IMR-90 (cell line): ENCODE results near the gene POLA2. TPM values are rescaled to one million over a fixed set of nuclear protein-coding genes. Genes with fewer than 3 reads are reported as not detected.
A peak's percentile ranks its signal among the peaks of the same experiment; 100 is the strongest.

ENCODE experiments used
- ATAC-seq: fragments of 200-7000 bp; cut with Tn5 transposase; 2 replicates; pipeline ENCODE4 v1.9.1; 2020; ENCODE audit warnings: low read depth, mild to moderate bottlenecking, moderate library complexity
- BruUV-seq: library from RNA; stranded (reverse); fragments of 400-500 nt; replicated peaks from 2 replicates; lab custom pipeline; 2021; lab: Mats Ljungman, UMichigan
- CTCF ChIA-PET: fragments of 300-600 bp; formaldehyde crosslinking; extraction: SDS; loops from one replicate; lab custom pipeline; 2021; ENCODE audit warnings: antibody characterized with exemption; lab: Yijun Ruan, JAX
- POLR2A ChIA-PET: fragments of 300-600 bp; sonication (Branson Sonifier 250); formaldehyde crosslinking; loops from one replicate; lab custom pipeline; 2022; ENCODE audit warnings: antibody characterized with exemption; ENCODE audit not compliant: unreplicated experiment; lab: Charles Lee
- DNase-seq: peaks from one replicate; pipeline ENCODE4 v3.0.0; 2013
- H2AFZ ChIP-seq: replicated peaks from 2 replicates; pipeline ENCODE3; 2013; ENCODE audit warnings: low read length, mild to moderate bottlenecking; ENCODE audit not compliant: poor library complexity
- H2AK5ac ChIP-seq: 2 replicates; pipeline ENCODE4 v1.6.1; 2013; ENCODE audit warnings: low read depth, low read length, inconsistent platforms
- H2AK9ac ChIP-seq: replicated peaks from 2 replicates; pipeline ENCODE3; 2013; ENCODE audit warnings: mild to moderate bottlenecking, low read depth, low read length, moderate library complexity; ENCODE audit not compliant: poor library complexity
- H2BK120ac ChIP-seq: 2 replicates; pipeline ENCODE4 v1.6.1; 2013; ENCODE audit warnings: low read depth, low read length, inconsistent platforms
- H2BK15ac ChIP-seq: 3 replicates; pipeline ENCODE4 v1.6.1; 2013; ENCODE audit warnings: low read depth, low read length, inconsistent platforms
- H2BK20ac ChIP-seq: 2 replicates; pipeline ENCODE4 v1.6.1; 2013; ENCODE audit warnings: low read depth, mild to moderate bottlenecking, inconsistent platforms, low read length, moderate library complexity
- H2BK5ac ChIP-seq: 2 replicates; pipeline ENCODE4 v1.6.1; 2013; ENCODE audit warnings: mild to moderate bottlenecking, low read depth, low read length, inconsistent platforms; ENCODE audit not compliant: poor library complexity, severe bottlenecking
- H3K14ac ChIP-seq: replicated peaks from 2 replicates; pipeline ENCODE4 v1.6.1; 2013; ENCODE audit warnings: low read depth, low read length, inconsistent platforms
- H3K18ac ChIP-seq: 2 replicates; pipeline ENCODE4 v1.6.1; 2013; ENCODE audit warnings: low read depth, low read length, control low read depth
- H3K23ac ChIP-seq: 2 replicates; pipeline ENCODE4 v1.6.1; 2013; ENCODE audit warnings: low read depth, low read length, inconsistent platforms
- H3K27ac ChIP-seq: 2 replicates; pipeline ENCODE4 v1.5.1; 2013; ENCODE audit warnings: mild to moderate bottlenecking, control low read depth, low read length; ENCODE audit not compliant: insufficient read depth
- H3K27me3 ChIP-seq: 2 replicates; pipeline ENCODE4 v1.6.1; 2013; ENCODE audit warnings: low read length; ENCODE audit not compliant: control insufficient read depth, insufficient read depth
- H3K36me3 ChIP-seq: 2 replicates; pipeline ENCODE4 v1.6.1; 2013; ENCODE audit warnings: low read length, mixed read lengths; ENCODE audit not compliant: control insufficient read depth, insufficient read depth
- H3K4ac ChIP-seq: 2 replicates; pipeline ENCODE4 v1.6.1; 2013; ENCODE audit warnings: low read depth, low read length, inconsistent platforms
- H3K4me1 ChIP-seq: 2 replicates; pipeline ENCODE4 v1.6.1; 2013; ENCODE audit warnings: low read length, mixed read lengths; ENCODE audit not compliant: control insufficient read depth, insufficient read depth
- H3K4me2 ChIP-seq: 2 replicates; pipeline ENCODE4 v1.6.1; 2013; ENCODE audit warnings: low read depth, mild to moderate bottlenecking, control low read depth, low read length, moderate library complexity
- H3K4me3 ChIP-seq: 2 replicates; pipeline ENCODE4 v1.5.1; 2013; ENCODE audit warnings: low read depth, mild to moderate bottlenecking, control low read depth, low read length, moderate library complexity; ENCODE audit not compliant: insufficient read depth
- H3K56ac ChIP-seq: 2 replicates; pipeline ENCODE4 v1.6.1; 2013; ENCODE audit warnings: low read length, inconsistent platforms; ENCODE audit not compliant: insufficient read depth; ENCODE audit errors: extremely low read depth
- H3K79me1 ChIP-seq, 2 experiments: 2 replicates each; pipeline ENCODE4 v1.6.1; 2013; ENCODE audit warnings: low read length in 2 of 2, inconsistent platforms in 1 of 2, low read depth in 1 of 2
- H3K9ac ChIP-seq: 2 replicates; pipeline ENCODE4 v1.6.1; 2013; ENCODE audit warnings: low read depth, low read length, control low read depth
- H3K9me1 ChIP-seq: 2 replicates; pipeline ENCODE4 v1.6.1; 2013; ENCODE audit warnings: low read length, inconsistent platforms; ENCODE audit not compliant: insufficient read depth
- H3K9me3 ChIP-seq: 2 replicates; pipeline ENCODE4 v1.6.1; 2013; ENCODE audit warnings: low read length; ENCODE audit not compliant: control insufficient read depth, insufficient read depth
- H4K20me1 ChIP-seq: 2 replicates; pipeline ENCODE4 v1.6.1; 2013; ENCODE audit warnings: low read length, inconsistent platforms; ENCODE audit not compliant: insufficient read depth
- H4K5ac ChIP-seq: 2 replicates; pipeline ENCODE4 v1.6.1; 2013; ENCODE audit warnings: mild to moderate bottlenecking, low read depth, low read length, control low read depth
- H4K8ac ChIP-seq, 2 experiments: 2 replicates each; pipeline ENCODE4 v1.6.1; 2013; ENCODE audit warnings: low read depth in 2 of 2, low read length in 2 of 2, control low read depth in 1 of 2, inconsistent platforms in 1 of 2
- H4K91ac ChIP-seq: 2 replicates; pipeline ENCODE4 v1.6.1; 2013; ENCODE audit warnings: low read depth, low read length, inconsistent platforms; ENCODE audit not compliant: insufficient read depth
- BHLHE40 ChIP-seq: fragments of 150-350 bp; IDR thresholded peaks from 2 replicates; pipeline ENCODE4 v1.6.1; 2016; ENCODE audit warnings: mild to moderate bottlenecking, low read depth, low read length
- CEBPB ChIP-seq: IDR thresholded peaks from 2 replicates; pipeline ENCODE4 v1.6.1; 2012; ENCODE audit warnings: low read depth, low read length, improper control_type of control experiment
- FOS ChIP-seq: fragments of 150-350 bp; IDR thresholded peaks from 2 replicates; pipeline ENCODE4 v1.6.1; 2016; ENCODE audit warnings: low read depth, low read length
- MAFK ChIP-seq: IDR thresholded peaks from 2 replicates; pipeline ENCODE4 v1.6.1; 2012; ENCODE audit warnings: low read depth, low read length, improper control_type of control experiment
- MAZ ChIP-seq: IDR thresholded peaks from 2 replicates; pipeline ENCODE4 v1.6.1; 2012; ENCODE audit warnings: low read depth, mild to moderate bottlenecking, low read length, improper control_type of control experiment, moderate library complexity, borderline replicate concordance
- RAD21 ChIP-seq: IDR thresholded peaks from 2 replicates; pipeline ENCODE4 v1.6.1; 2012; ENCODE audit warnings: low read length, improper control_type of control experiment
- RFX5 ChIP-seq: IDR thresholded peaks from 2 replicates; pipeline ENCODE4 v1.8.0; 2012; ENCODE audit warnings: low read depth, mild to moderate bottlenecking, low read length, moderate library complexity
- USF2 ChIP-seq: fragments of 150-350 bp; IDR thresholded peaks from 2 replicates; pipeline ENCODE4 v1.6.1; 2017; ENCODE audit warnings: mild to moderate bottlenecking, antibody characterized with exemption, low read length, low read depth
- WGBS, 2 experiments: methylation state at CpG; one replicate each; pipeline versions ENCODE4 v1.1.5 to v1.1.7; 2013; ENCODE audit warnings: missing lambda C conversion rate in 2 of 2; ENCODE audit not compliant: insufficient read length in 1 of 2; ENCODE audit errors: extremely low coverage in 2 of 2; 5-methylcytosine and 5-hydroxymethylcytosine counted together
- dilution Hi-C: fragments of 300-500 bp; cut with HindIII; formaldehyde crosslinking; loops from one replicate; pipeline ENCODE4 v1.14.3; 2018; ENCODE audit warnings: low sequenced_read_pairs; ENCODE audit not compliant: unreplicated experiment
- in situ Hi-C: fragments of 300-500 bp; cut with MboI; formaldehyde crosslinking; loops from 3 replicates; pipeline ENCODE4 v1.14.3; 2019; ENCODE audit warnings: low sequenced_read_pairs, inconsistent platforms, mixed read lengths
- intact Hi-C: fragments of 100-400 bp; cut with micrococcal nuclease; formaldehyde crosslinking; loops from 2 replicates; pipeline ENCODE4 v1.10.0; 2022
- polyA plus RNA-seq, 3 experiments: library from polyadenylated mRNA; depleted of rRNA; stranded (reverse); fragments of >200 nt; gene quantifications; 2 replicates each; pipeline ENCODE4 v1.2.3, GENCODE V29; 2012; ENCODE audit warnings: low replicate concordance in 1 of 3
- total RNA-seq: library from RNA; depleted of rRNA; stranded (reverse); fragments of >200 nt; gene quantifications from 2 replicates; pipeline ENCODE4 v1.2.3, GENCODE V29; 2012
- TF ChIP-seq, protein P1 (sequence below): fragments of 150-350 bp; IDR thresholded peaks from 2 replicates; pipeline ENCODE4 v1.6.1; 2016; ENCODE audit warnings: low read depth, mild to moderate bottlenecking, low read length, moderate library complexity, borderline replicate concordance
- TF ChIP-seq, protein P2 (sequence below): conservative IDR thresholded peaks from 2 replicates; pipeline ENCODE4 v1.5.1; 2012; ENCODE audit warnings: mild to moderate bottlenecking, low read depth, low read length, improper control_type of control experiment

Gene POLA2
- total and polyA plus RNA-seq, 2 of the 4 experiments (the other 2 are of a cell fraction): 14.2 to 17.3 TPM

DNA sequence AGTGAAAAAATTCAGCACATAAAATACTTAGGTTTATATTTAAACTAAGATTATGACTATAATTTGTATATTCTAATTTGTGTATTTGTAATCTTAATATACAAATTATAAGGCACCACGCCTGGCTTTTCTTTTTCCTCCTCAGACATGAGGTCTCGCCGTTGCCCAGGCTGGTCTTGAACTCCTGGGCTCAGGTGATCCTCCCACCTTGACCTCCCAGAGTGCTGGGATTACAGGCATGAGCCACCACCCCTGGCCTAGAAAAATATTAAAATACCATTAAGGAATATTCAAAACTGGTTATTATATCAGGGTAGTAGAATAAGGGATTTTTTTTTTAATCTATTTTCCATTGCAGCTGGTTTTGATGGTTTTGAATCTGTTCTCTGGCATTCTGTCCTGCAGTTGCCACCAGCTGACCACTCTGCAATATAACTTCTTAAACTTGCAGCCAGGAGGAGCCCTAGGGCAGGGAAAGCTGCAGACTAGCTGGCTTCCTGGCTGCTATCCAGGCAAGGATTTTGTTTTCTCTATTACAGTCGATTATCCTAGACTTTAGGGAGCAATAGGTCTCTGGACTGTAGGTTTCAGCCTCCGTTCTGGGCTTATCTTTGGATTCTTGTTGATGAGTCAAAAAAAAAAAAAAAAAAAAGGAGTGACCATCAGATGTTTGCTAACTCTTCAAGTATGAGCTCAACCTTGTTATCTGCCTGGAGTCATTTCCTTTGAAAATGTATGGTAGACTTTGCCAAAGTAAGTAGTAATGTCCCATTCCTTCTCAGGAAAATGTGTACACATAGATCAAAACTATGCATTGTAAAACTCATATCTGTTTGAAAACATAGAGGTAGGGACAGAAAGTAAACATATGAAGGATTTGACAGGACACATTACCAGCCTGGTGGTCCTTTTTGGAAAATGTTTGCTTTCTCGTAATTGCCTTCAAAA lies 13.2 kb downstream of the POLA2 start:
- H3K4me3 ChIP-seq: peak overlapping the region; percentile 1; the same call in 1 of the 2 replicates
- peak overlapping the region; percentile 62 for H2BK20ac ChIP-seq
- H3K9me3 ChIP-seq: no peaks in the 10 kb centered on the region
- H3K9ac ChIP-seq: no peak overlapping the region
- intact Hi-C loops: loop anchor here (1.0 kb wide), 2 partner anchors 40 to 55 kb away; no protein-coding TSS in a partner anchor
- H3K56ac ChIP-seq: peak overlapping the region; percentile 53; the same call in 1 of the 2 replicates
- H2BK5ac ChIP-seq: peak overlapping the region; percentile 81
- H4K91ac ChIP-seq: peak overlapping the region; percentile 31
- peak overlapping the region; percentile 31; the same call in 1 of the 2 replicates for H3K23ac ChIP-seq
- H2BK15ac ChIP-seq: peak overlapping the region; percentile 31; the same call in 1 of the 3 replicates
- H2AK5ac ChIP-seq: no peak overlapping the region
- H2AFZ ChIP-seq: no peak overlapping the region
- H3K4me1 ChIP-seq: peaks cover 19% of the 10 kb centered on the region
- CTCF ChIA-PET: interaction anchor here (0.6 to 3.8 kb wide), 18 partner anchors 8 to 326 kb away, joined by 3 to 74 read pairs (median 4); partner anchors contain the start of genes CDC42EP2, DPF2 and POLA2
- POLR2A ChIA-PET: interaction anchor here (0.5 to 1.3 kb wide), 8 partner anchors 41 to 158 kb away, joined by 3 to 20 read pairs (median 6); partner anchors contain the start of genes DPF2 and ZNHIT2
- H3K4ac ChIP-seq: peak overlapping the region; percentile 62; the same call in 1 of the 2 replicates
- WGBS, 2 experiments: no CpG with 5 or more reads among the region's 6 CpGs
- peaks cover 7% of the 10 kb centered on the region for H3K9me1 ChIP-seq
- in situ Hi-C loops: loop anchor here (5.0 kb wide), 1 partner anchor 42 kb away; no protein-coding TSS in a partner anchor
- DNase-seq: peak; percentile 99
- peak overlapping the region in 1 of 2 experiments; percentile 36; a peak in 1 of 4 replicates for H4K8ac ChIP-seq
- H3K27me3 ChIP-seq: no peaks in the 10 kb centered on the region
- dilution Hi-C loops: no loop called here
- peak overlapping the region; percentile 36; the same call in 1 of the 2 replicates for H3K27ac ChIP-seq
- peak; percentile 89 for ATAC-seq
- H4K20me1 ChIP-seq: no peaks in the 10 kb centered on the region
- peak overlapping the region; percentile 59 for H3K18ac ChIP-seq
- H2BK120ac ChIP-seq: peak overlapping the region; percentile 66; the same call in 1 of the 2 replicates
- peaks cover 6% of the 10 kb centered on the region for H3K36me3 ChIP-seq
- peaks cover 16 to 35% of the 10 kb centered on the region in 2 experiments for H3K79me1 ChIP-seq
- H4K5ac ChIP-seq: peak overlapping the region; percentile 27; the same call in 1 of the 2 replicates
- BruUV-seq: no TSS peak
- H2AK9ac ChIP-seq: no peak overlapping the region
- peak overlapping the region; percentile 50; the same call in 1 of the 2 replicates for H3K4me2 ChIP-seq
- H3K14ac ChIP-seq: peak overlapping the region; percentile 49; the same call in 1 of the 2 replicates
- TF ChIP-seq, protein P1, sequence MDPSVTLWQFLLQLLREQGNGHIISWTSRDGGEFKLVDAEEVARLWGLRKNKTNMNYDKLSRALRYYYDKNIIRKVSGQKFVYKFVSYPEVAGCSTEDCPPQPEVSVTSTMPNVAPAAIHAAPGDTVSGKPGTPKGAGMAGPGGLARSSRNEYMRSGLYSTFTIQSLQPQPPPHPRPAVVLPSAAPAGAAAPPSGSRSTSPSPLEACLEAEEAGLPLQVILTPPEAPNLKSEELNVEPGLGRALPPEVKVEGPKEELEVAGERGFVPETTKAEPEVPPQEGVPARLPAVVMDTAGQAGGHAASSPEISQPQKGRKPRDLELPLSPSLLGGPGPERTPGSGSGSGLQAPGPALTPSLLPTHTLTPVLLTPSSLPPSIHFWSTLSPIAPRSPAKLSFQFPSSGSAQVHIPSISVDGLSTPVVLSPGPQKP: no peak
- TF ChIP-seq MAZ (peak; percentile 61), FOS (0 out of 2 replicates have a peak, but pooled peaks have one; percentile 57), CEBPB (0 out of 2 replicates have a peak, but pooled peaks have one; percentile 19), BHLHE40 (no peak), RAD21 (peak; percentile 99), MAFK (peak; percentile 28), RFX5 (no peak), USF2 (peak; percentile 43; the same call in 1 of the 2 replicates)
- TF ChIP-seq, protein P2, sequence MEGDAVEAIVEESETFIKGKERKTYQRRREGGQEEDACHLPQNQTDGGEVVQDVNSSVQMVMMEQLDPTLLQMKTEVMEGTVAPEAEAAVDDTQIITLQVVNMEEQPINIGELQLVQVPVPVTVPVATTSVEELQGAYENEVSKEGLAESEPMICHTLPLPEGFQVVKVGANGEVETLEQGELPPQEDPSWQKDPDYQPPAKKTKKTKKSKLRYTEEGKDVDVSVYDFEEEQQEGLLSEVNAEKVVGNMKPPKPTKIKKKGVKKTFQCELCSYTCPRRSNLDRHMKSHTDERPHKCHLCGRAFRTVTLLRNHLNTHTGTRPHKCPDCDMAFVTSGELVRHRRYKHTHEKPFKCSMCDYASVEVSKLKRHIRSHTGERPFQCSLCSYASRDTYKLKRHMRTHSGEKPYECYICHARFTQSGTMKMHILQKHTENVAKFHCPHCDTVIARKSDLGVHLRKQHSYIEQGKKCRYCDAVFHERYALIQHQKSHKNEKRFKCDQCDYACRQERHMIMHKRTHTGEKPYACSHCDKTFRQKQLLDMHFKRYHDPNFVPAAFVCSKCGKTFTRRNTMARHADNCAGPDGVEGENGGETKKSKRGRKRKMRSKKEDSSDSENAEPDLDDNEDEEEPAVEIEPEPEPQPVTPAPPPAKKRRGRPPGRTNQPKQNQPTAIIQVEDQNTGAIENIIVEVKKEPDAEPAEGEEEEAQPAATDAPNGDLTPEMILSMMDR: peak; percentile 98
